ENCODE measurements around the gene DMAC1.

DMAC1 gene

DNA sequence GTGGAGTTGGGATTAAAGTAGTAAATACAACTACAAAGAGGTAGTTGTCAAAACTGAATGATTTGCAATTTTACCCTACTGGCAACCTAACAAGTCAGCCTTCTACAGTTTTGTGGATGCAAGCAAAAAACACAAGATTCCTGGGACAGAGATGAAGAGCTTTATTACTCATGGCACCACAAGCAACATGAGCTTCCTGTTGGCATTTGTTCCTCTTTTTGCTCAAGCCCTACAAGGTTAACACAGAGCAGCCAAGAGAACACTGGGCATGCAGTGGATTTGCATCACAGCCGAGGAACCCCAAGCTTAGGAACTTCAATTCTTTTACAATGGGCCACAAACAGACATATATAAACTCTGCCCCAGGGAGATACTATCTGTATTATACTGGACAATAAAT lies 28.8 kb upstream of the DMAC1 start:
- Histone ChIP-seq H3K4me1 (ENCODE audit: insufficient read depth, low read length, poor library complexity, severe bottlenecking) (no peaks in the 10 kb centered on the region), H3K4me3 (ENCODE audit: low read length, poor library complexity, severe bottlenecking) (no peak overlapping the region), H3K27me3 (ENCODE audit: insufficient read depth, low read length, poor library complexity, severe bottlenecking) (no peaks in the 10 kb centered on the region), H3F3A (ENCODE audit: low read depth) (no peaks in the 10 kb centered on the region), H2AFZ (ENCODE audit: low read length) (no peak overlapping the region), H3K9ac (ENCODE audit: low read depth, low read length, poor library complexity, severe bottlenecking) (no peak overlapping the region), H3K79me2 (ENCODE audit: insufficient read depth, low read length) (no peaks in the 10 kb centered on the region), H3K9me2 (replicated peaks; ENCODE audit: low read depth, low read length) (no peaks in the 10 kb centered on the region), H3K4me2 (ENCODE audit: low read depth, low read length, poor library complexity, severe bottlenecking) (no peak overlapping the region), H3K36me3 (ENCODE audit: insufficient read depth, low read length) (no peaks in the 10 kb centered on the region), H3K9me3 (ENCODE audit: insufficient read depth, low read depth, low read length) (no peaks in the 10 kb centered on the region), H4K20me1 (ENCODE audit: insufficient read depth, low read length, poor library complexity, severe bottlenecking) (no peaks in the 10 kb centered on the region)
- TF ChIP-seq, protein P1, sequence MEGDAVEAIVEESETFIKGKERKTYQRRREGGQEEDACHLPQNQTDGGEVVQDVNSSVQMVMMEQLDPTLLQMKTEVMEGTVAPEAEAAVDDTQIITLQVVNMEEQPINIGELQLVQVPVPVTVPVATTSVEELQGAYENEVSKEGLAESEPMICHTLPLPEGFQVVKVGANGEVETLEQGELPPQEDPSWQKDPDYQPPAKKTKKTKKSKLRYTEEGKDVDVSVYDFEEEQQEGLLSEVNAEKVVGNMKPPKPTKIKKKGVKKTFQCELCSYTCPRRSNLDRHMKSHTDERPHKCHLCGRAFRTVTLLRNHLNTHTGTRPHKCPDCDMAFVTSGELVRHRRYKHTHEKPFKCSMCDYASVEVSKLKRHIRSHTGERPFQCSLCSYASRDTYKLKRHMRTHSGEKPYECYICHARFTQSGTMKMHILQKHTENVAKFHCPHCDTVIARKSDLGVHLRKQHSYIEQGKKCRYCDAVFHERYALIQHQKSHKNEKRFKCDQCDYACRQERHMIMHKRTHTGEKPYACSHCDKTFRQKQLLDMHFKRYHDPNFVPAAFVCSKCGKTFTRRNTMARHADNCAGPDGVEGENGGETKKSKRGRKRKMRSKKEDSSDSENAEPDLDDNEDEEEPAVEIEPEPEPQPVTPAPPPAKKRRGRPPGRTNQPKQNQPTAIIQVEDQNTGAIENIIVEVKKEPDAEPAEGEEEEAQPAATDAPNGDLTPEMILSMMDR (conservative IDR thresholded peaks at IDR 0.05; ENCODE audit: low read length): no peak
- TF ChIP-seq EZH2phosphoT487 (IDR thresholded peaks at IDR 0.05; ENCODE audit: borderline replicate concordance): no peak

DNA sequence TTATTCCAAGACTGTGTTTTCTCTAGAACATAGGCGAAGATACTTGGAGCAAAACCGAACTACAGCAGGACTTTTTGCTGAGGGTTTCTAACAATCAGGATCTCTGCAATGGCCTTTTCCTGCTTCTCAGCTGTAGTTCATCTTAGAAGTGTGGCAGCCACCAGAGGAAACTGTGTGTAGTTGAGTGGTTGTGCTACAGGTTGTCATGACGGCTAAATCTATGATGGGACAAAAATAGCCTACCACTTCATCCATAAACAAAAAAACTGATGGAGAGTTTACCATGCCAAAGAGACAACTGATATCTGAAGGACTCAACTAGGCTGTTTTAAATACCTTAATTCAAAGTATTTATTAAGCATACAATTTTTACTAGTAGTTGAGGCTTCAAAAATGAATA lies 28.2 kb upstream of the DMAC1 start:
- Histone ChIP-seq H3K9ac (ENCODE audit: low read depth, low read length, poor library complexity, severe bottlenecking) (no peak overlapping the region), H3K9me3 (ENCODE audit: insufficient read depth, low read depth, low read length) (no peaks in the 10 kb centered on the region), H3K79me2 (ENCODE audit: insufficient read depth, low read length) (no peaks in the 10 kb centered on the region), H3K4me3 (ENCODE audit: low read length, poor library complexity, severe bottlenecking) (no peak overlapping the region), H3F3A (ENCODE audit: low read depth) (no peaks in the 10 kb centered on the region), H3K9me2 (replicated peaks; ENCODE audit: low read depth, low read length) (no peaks in the 10 kb centered on the region), H3K4me2 (ENCODE audit: low read depth, low read length, poor library complexity, severe bottlenecking) (no peak overlapping the region), H4K20me1 (ENCODE audit: insufficient read depth, low read length, poor library complexity, severe bottlenecking) (no peaks in the 10 kb centered on the region), H3K36me3 (ENCODE audit: insufficient read depth, low read length) (no peaks in the 10 kb centered on the region), H3K27me3 (ENCODE audit: insufficient read depth, low read length, poor library complexity, severe bottlenecking) (no peaks in the 10 kb centered on the region), H3K4me1 (ENCODE audit: insufficient read depth, low read length, poor library complexity, severe bottlenecking) (no peaks in the 10 kb centered on the region), H2AFZ (ENCODE audit: low read length) (no peak overlapping the region)
- TF ChIP-seq EZH2phosphoT487 (IDR thresholded peaks at IDR 0.05; ENCODE audit: borderline replicate concordance): no peak
- TF ChIP-seq, protein P1 (conservative IDR thresholded peaks at IDR 0.05; ENCODE audit: low read length): no peak

DNA sequence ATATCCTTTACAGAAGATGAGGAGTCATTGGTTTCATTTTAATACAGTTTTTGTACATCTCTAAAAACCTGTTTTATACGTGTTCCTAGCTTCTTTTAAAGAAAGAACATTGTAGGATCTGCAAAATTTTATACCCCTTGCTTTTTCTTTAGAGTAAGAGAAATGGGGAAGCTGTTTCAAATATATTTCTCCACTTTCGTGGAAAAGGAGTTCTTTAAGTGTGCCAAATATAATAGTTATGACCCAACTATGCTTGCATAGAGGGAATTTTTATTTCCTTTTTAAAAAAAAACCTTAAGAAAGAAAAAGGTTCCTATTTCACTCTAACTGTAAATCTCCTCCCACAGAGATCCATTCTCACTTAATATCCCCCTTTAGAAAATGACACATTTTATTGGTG lies 27.5 kb upstream of the DMAC1 start:
- no peak overlapping the region for H3K4me2 ChIP-seq (ENCODE audit: low read depth, low read length, poor library complexity, severe bottlenecking)
- H3K36me3 ChIP-seq (ENCODE audit: insufficient read depth, low read length): no peaks in the 10 kb centered on the region
- H3K9me2 ChIP-seq (replicated peaks; ENCODE audit: low read depth, low read length): no peaks in the 10 kb centered on the region
- no peaks in the 10 kb centered on the region for H4K20me1 ChIP-seq (ENCODE audit: insufficient read depth, low read length, poor library complexity, severe bottlenecking)
- TF ChIP-seq EZH2phosphoT487 (IDR thresholded peaks at IDR 0.05; ENCODE audit: borderline replicate concordance): no peak
- TF ChIP-seq, protein P1 (conservative IDR thresholded peaks at IDR 0.05; ENCODE audit: low read length): no peak
- H3K9me3 ChIP-seq (ENCODE audit: insufficient read depth, low read depth, low read length): no peaks in the 10 kb centered on the region
- no peaks in the 10 kb centered on the region for H3K27me3 ChIP-seq (ENCODE audit: insufficient read depth, low read length, poor library complexity, severe bottlenecking)
- no peak overlapping the region for H3K4me3 ChIP-seq (ENCODE audit: low read length, poor library complexity, severe bottlenecking)
- H2AFZ ChIP-seq (ENCODE audit: low read length): no peak overlapping the region
- no peaks in the 10 kb centered on the region for H3K4me1 ChIP-seq (ENCODE audit: insufficient read depth, low read length, poor library complexity, severe bottlenecking)
- H3F3A ChIP-seq (ENCODE audit: low read depth): no peaks in the 10 kb centered on the region
- H3K9ac ChIP-seq (ENCODE audit: low read depth, low read length, poor library complexity, severe bottlenecking): no peak overlapping the region
- no peaks in the 10 kb centered on the region for H3K79me2 ChIP-seq (ENCODE audit: insufficient read depth, low read length)

Measured in Loucy (cell line).